ENCODE data around the gene NEAT1.

Gene NEAT1

GRCh38 chr11:65389294-65389980 is 33.2 kb upstream of the NEAT1 start:
- DNase-seq (no peak), ATAC-seq (no peak)

GRCh38 chr11:65390099-65390941 is 32.3 kb upstream of the NEAT1 start:
- DNase-seq: no peak
- no peak for ATAC-seq

DNA sequence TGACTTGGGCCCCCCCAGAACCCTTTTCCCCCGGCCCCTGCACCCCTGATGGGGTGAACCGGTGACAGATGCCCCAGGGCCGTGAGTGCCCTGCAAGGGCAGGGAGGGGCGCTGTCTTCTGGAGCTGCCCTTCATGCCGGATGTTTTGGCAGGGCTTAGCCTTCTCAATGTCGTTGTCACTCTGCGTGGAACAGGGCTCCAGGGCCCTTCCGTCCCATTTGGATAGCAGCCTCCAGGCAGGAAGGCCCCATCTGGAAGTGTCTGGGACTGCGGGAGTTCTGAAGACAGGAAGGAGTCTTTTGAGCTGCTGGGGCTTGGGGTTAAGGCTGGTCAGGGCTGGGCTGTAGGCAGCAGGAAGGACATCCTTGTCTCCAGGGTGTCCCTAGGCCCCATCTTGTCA is 31.6 kb upstream of the NEAT1 start:
- ATAC-seq: no peak
- no peak for DNase-seq

- DNase-seq: no peak
- ATAC-seq: no peak
Observed at GRCh38 chr11:65392186-65392829, 30.3 kb upstream of the NEAT1 start.

GRCh38 chr11:65392899-65393298 is 29.7 kb upstream of the NEAT1 start:
- ATAC-seq (no peak), DNase-seq (no peak)

GRCh38 chr11:65393513-65394079 is 29.0 kb upstream of the NEAT1 start:
- ATAC-seq (no peak), DNase-seq (no peak)

GRCh38 chr11:65394125-65394536 is 28.5 kb upstream of the NEAT1 start:
- DNase-seq (no peak), ATAC-seq (no peak)

DNA sequence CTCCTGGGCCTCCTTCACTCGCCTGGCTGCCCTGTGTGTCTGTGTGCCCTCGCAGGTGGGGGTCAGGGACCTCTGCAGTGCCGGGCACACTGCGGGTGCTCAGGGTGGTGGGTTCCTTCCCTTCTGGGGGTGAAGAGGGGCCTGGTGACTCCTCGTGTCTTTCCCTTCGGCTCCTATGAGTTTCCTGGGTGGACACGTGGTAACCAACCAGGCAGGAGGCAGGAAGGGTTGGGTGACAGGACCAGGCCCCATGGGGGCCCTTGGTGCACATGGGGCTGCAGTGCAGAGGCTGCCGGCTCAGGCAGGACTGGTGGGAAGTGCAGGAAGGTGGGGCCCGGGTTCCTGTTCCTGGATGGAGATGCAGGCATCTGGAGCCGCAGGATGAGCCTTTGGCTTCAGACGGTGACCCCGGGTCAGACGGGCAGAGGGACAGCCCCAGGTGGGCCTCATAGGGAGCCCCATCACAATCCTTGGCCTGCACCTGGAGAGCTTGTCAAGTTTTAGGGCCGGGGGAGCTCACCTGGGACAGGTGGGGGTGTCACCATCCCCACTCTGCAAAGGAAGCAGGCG is 26.6 kb upstream of the NEAT1 start:
- ATAC-seq (no peak), DNase-seq (no peak)

- no peak for DNase-seq
- ATAC-seq: no peak
Observed at GRCh38 chr11:65396769-65397745, 25.5 kb upstream of the NEAT1 start.

DNA sequence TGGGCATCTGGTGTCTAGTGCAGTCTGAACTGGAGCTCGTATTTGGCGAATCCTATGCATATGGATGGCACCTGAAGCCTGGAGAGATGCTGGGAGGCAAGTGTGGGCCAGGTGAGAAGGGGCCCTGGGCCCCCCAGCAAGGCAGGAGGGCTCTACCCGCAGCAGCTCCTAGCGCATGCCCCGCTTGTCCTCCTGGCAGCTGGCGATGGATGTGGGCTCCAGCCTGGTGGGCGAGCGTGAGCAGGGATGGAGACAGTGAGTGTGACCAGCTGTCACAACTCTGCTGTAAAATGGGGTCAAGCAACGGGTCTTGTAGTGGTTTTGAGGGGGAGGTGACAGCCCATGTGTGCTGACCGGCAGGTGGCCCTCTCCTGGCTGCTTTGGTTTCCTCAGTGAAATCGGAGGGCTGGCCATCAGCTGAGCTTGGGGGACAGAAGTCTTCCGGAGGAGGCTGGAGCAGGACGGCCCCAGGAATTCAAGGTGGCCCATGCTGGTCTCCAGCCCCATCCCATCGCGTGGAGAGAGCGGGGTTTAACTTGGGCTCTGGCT is 24.2 kb upstream of the NEAT1 start:
- ATAC-seq (no peak), DNase-seq (no peak)

DNA sequence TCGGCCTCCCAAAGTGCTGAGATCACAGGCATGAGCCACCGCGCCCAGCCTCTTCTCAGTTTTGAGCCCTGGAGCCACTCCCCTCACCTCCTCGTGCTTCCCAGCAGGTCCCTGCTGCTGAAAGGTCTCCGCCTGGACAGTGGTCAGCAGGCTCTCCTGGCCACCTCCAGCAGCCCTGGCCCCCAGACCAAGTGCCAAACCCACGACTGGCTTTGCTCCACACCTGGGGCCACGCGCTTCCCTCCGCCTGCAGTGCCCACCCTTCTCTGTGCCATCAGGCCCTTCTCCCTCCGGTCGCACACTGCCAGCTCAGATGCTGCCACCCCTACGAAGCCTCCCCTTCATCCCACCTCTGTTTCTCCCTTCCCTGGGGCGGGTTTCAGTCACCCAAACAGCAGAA is 23.3 kb upstream of the NEAT1 start:
- DNase-seq: no peak
- ATAC-seq: no peak

DNA sequence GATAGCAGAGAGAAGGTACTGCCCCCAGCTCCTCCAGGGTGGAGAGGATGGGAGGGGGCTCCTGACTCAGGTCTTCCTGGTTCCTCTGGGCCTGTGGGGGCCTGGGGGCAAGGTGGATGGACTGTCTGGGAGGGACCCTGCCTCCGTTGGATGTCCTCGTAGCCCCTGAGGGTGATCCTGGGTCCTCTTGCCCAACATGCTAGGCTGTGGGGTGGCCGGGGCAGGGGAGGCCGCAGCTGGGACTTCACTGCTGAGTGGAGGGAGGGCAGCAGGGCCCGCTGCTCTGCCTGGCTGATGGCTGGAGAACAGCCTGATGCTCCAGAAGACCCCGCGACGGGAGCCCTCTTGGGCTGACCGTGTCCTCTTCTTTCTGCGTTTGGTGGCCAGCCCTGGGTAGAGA is 22.8 kb upstream of the NEAT1 start:
- ATAC-seq: no peak
- DNase-seq: no peak

GRCh38 chr11:65400307-65401072 is 22.1 kb upstream of the NEAT1 start:
- DNase-seq (no peak), ATAC-seq (no peak)

GRCh38 chr11:65401073-65401802 is 21.4 kb upstream of the NEAT1 start:
- no peak for ATAC-seq
- no peak for DNase-seq

GRCh38 chr11:65401803-65402248 is 20.8 kb upstream of the NEAT1 start:
- no peak for ATAC-seq
- DNase-seq: no peak

GRCh38 chr11:65402790-65403189 is 19.8 kb upstream of the NEAT1 start:
- no peak for ATAC-seq
- DNase-seq: no peak

DNA sequence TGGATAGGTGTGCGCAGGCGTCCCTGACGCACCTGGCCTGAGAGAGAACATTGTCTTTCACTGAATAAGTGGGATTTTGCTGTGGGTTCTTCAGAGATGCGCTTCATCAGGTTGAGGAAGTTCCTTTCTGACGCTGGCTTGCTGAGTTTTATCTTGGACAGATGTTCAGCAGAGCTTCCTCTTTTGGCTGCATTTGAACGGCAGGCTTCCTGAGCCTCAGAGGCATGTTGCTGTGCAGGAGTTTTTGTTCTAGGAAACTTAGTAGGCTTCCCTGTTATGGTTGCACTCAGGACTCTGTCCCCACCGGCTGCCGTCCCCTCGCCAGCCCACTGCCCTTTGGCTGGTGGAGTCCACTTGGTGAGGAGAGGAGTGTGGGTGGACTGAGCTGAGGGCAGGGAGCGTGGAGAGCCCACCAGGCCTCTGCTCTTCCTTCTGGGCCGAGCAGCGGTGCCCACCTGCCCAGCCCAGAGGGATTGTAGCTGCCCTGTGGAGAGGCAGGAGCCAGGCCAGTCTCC is 18.9 kb upstream of the NEAT1 start:
- DNase-seq (no peak), ATAC-seq (no peak)

DNA sequence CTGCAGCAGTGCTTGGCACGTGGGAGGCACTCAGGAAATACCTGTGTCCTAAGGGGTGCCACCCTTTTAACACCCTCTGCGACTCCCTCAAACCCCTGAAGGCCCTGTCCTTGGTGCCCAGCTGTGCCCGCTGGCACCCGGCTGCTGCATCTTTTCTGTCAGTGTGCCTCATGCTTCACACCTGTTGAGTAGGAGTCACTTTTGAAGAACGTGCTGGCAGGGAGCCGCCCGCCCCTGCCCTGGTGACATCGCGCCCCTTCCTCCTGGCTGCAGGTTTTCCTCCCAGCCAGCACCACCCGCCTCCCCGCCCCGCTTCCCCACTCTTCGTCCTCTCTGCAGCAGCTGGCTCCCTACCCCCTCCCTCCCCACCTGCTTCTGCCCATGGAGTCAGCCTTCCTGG is 18.4 kb upstream of the NEAT1 start:
- ATAC-seq (no peak), DNase-seq (no peak)

DNA sequence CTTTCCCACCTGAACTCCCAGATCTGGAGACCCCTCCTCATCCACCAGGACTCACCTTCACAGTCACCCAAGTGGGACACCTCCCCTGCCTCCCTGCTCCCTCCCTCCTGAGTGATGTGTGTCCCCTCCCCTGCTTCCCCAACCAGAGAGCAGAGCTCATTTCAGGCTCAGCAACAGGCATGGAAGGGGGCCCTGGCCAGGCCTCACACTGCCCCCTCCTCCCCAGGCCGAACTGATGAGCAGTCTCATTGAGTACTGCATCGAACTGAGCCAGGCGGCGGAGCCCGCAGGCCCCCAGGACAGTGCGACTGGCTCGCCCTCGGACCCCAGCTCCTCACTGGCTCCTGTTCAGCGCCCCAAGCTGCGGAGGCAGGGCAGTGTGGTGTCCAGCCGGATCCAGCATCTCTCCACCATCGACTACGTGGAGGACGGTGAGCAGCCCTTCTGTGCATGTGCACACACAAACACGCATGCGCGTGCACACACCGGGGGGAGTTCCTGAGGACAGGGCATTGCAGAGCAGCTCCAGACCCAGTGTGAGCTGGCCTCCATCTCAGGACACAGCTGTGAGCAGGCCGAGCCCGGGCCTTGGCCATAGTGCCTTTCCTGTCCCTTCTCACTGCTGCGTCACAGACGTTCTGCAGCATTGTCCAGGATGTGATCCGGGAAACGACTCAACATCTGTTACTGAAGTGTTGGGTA is 17.8 kb upstream of the NEAT1 start:
- ATAC-seq (no peak), DNase-seq (no peak)
